Stimulated activated CD4-positive, alpha-beta T cell treated with anti-CD3 and anti-CD28 coated beads, TNF-alpha, amount 100 ng/mL, for 48 hours (primary cell): ENCODE data around the gene MS4A3.
"Not testable (repeated sequence)": the region's sequence is repeated elsewhere in the genome, so short reads cannot be mapped to it uniquely, and the experiment has no call there.

Experiments
- DNase-seq, 3 donors: peaks; one replicate each; pipeline ENCODE4 v3.0.0-alpha.2; 2020; ENCODE audit warnings: low read depth in 3 of 3

The MS4A3 gene, protein sequence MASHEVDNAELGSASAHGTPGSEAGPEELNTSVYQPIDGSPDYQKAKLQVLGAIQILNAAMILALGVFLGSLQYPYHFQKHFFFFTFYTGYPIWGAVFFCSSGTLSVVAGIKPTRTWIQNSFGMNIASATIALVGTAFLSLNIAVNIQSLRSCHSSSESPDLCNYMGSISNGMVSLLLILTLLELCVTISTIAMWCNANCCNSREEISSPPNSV

DNA sequence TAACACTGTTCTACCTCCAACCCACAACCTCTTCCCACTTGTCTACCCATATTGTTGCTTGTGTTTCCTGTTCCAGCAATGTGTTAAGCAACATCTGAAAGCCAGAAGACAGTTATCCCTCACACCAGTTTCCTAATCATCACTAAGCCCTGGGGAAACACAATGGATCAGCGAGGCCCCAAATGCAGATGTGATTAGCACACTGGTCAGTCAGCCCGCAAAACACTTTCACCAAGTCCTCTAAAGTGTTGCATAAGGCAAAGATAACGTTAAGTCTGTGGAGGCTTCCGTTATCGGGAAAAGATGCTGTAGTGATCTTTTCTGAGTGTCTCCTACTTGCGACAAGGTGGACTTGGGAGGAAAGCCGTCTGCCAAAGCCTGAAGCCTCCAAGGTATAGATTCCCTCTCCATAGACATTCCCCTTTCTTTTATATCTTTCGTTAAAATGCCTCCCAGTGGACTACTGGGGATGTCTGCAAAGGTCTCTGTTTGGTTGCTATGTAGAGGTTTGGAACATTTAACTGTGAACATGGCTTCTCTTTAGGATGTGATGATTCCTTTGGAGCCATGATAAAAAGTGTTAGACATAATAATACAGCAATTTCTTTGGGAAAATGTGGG lies at the start of gene MS4A3:
Gene MS4A3 (plus strand): TSS at position 317 of the 621 bp plus-strand sequence. CDS start 4,496 bp downstream, outside the sequence.
- DNase-seq = no peak

DNA sequence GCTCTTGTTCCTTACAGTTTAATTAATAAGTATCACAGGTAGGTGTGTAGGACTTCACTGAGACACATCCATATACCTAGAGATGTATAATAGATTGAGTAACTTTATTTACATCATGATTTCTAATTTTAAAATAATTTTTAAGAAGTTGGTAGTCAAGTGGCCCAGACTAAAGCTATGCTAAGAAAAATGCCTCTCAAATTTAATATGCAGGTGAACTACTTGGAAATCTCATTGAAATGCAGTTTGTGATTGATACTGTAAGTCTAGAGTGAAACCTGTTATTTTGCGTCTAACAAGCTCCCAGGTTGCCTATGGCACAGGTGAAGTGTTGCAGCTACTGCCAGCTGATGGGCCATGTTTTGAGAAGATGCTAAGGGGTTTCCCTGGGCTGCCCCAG lies 39.6 kb upstream of the MS4A3 start, which contains the start of gene OOSP4B:
Gene OOSP4B (plus strand): TSS at position 301 of the 400 bp plus-strand sequence.
- no peak for DNase-seq

DNA sequence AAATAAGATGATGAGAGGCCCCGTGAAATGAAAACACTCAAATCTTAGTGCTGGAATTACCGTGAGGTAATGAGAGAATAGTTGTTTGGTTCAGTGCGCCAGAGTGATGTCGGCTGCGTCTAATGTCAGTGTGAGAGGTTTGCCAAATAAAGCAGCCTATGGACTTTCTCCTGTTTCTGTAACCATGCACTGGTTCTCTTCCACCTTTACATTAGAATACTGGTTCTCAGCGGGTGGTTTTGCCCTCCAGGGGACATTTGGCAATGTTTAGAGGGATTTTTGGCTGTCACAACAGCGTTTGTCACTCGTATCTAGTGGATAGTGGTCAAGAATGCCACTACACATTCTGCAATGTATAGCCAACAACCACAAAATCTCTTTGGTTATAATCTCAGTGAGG lies 38.4 kb upstream of the MS4A3 start:
- no peak for DNase-seq

DNA sequence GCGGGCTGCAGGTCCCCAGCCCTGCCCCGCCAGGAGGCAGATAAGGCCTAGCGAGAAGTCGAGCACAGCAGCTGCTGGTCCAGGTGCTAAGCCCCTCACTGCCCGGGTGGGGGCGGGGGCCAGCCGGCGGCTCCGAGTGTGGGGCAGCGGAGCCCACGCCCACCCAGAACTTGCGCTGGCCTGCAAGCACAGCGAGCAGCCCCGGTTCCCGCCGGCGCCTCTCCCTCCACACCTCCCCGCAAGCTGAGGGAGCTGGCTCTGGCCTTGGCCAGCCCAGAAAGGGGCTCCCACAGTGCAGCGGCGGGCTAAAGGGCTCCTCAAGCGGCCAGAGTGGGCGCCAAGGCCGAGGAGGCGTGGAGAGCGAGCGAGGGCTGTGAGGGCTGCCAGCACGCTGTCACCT lies 36.1 kb upstream of the MS4A3 start:
- DNase-seq = not testable (repeated sequence)

DNA sequence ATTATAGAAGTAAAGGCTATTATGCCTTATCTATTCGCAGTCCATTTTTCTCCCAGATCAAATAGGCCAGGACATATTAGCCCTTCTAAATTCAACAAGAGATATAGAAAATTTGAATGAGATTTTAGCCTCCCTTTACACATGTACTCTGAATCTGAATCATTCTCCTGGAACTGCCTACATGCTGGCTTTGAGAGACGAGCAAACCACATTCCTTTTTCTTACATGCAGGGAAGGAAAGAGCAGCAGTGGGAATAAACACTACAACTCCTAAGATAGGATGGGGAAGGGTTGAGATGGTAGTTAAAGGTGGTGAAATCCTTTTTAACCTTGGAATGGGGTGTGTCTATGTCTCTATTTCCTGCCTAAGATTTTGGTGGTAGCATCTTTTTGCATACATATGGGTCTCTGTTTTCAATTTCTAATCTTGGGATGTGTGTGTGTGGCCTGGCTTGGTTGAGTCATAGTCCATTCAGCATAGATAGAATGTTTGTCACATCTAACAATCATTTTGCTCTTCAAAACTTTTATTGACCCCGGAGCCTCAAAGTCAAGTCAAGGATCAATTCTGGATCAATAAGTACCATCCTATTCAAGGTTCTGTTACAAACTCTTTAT lies 27.3 kb upstream of the MS4A3 start:
- no peak for DNase-seq

DNA sequence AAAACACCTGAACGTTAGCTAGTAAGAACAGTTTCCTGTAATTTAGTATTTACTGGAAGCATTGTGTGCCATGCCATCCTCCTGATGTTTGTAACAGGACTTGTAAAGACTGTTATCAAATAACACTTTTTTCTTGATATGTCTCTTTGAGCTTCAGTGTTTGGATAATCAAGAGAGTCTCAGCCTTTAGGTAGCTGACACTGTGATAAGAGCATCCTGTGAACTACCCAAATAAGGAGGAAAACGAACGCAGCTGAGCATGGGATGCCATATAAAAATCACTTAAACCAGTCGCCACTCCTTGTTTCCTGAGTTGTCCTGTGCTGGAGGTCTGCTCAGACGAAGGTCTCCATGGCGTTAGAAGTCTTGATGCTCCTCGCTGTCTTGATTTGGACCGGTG lies 16.4 kb upstream of the MS4A3 start, which contains the start of gene OOSP2:
Gene OOSP2 (plus strand): TSS at position 301 of the 400 bp plus-strand sequence. CDS start 51 bp downstream, at position 352.
- no peak for DNase-seq

DNA sequence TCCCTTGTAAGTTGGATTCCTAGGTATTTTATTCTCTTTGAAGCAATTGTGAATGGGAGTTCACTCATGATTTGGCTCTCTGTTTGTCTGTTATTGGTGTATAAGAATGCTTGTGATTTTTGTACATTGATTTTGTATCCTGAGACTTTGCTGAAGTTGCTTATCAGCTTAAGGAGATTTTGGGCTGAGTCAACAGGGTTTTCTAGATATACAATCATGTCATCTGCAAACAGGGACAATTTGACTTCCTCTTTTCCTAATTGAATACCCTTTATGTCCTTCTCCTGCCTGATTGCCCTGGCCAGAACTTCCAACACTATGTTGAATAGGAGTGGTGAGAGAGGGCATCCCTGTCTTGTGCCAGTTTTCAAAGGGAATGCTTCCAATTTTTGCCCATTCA lies 6.0 kb upstream of the MS4A3 start:
- not testable (repeated sequence) for DNase-seq

DNA sequence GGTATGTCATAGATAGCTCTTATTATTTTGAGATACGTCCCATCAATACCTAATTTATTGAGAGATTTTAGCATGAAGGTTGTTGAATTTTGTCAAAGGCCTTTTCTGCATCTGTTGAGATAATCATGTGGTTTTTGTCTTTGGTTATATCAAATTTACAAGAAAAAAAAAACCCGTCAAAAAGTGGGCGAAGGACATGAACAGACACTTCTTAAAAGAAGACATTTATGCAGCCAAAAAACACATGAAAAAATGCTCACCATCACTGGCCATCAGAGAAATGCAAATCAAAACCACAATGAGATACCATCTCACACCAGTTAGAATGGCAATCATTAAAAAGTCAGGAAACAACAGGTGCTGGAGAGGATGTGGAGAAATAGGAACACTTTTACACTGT lies 5.6 kb upstream of the MS4A3 start:
- DNase-seq = not testable (repeated sequence)

DNA sequence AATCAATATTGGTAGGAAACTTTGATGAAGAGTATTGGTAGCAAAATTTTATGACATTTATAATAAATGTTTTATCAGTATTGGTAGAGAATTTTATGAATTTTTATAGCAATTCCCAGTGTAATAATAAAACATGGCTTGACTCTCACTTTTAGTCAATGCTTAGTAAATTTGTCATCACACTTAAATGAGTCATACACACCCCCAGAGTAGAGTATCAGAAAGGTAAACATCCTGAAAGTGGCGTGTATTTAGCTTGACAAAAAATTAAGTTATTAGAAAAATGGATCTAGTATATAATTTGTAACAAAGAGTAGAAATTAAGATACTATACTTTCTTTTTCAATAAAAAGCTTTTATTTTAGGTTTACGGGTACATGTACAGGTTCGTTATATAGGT lies 2.6 kb downstream of the MS4A3 start:
- DNase-seq = no peak

DNA sequence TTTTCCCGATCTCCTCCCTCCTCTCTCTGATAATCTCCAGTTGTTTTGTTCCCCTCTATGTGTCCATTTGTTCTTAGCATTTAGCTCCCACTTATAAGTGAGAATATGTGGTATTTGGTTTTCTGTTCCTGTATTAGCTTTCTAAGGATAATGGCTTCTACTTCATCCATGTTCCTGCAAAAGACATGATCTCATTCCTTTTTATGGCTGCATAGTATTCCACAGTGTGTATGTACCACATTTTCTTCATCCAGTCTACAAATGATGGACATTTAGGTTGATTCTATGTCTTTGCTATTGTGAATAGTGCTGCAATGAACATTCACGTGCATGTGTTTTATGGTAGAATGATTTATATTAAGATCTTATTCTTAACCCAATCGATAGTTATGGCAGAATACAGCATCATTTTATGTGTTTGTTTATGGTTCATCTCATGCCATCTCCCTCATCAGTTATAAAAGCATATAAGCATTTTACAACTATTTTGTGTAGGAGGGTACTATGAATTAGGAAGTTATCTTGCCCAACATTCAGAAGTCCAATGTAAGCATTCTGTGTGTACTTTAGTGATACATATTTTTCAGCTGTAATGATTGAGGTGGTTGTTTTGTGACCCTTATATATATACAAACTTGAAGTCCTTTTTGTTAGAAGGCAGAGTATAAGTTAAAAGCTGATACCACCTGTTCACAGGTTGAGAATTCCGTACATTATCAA lies 3.2 kb downstream of the MS4A3 start:
- no peak for DNase-seq

DNA sequence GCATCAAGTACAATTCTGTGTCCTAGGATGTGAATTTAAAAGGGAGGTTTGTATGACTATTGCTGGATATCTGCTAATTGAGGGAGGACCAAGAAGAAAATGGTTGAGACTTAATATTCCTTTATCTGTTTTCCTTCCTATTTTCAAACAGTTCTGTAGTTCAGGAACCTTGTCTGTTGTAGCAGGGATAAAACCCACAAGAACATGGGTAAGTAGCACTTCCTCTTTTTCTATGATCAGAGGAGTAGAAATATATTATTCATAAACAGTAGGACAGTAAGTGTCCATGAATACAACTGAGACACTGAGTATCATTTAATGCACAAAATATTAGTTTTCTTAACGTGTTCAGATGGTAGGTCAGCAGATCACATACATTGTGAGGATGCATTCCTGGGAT lies 7.6 kb downstream of the MS4A3 start:
- DNase-seq = no peak

DNA sequence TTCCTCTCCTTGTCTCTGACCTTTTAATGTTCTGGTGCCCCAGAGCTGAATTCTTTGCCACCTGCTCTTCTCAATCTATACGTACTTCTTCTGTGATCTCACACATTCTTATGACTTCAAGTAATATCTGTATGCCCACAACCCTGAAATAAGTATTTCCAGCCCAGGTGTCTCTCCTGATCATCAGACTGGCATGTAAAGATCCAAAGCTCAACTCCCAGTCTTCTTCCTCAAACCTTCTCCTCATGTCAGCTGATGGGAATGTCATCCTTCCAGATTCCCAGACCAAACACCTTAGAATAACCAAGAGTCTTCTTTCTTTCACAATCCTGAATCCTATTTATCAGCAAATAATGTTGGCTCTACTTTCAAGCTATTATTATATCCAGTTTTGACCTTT lies 9.3 kb downstream of the MS4A3 start:
- DNase-seq = no peak

DNA sequence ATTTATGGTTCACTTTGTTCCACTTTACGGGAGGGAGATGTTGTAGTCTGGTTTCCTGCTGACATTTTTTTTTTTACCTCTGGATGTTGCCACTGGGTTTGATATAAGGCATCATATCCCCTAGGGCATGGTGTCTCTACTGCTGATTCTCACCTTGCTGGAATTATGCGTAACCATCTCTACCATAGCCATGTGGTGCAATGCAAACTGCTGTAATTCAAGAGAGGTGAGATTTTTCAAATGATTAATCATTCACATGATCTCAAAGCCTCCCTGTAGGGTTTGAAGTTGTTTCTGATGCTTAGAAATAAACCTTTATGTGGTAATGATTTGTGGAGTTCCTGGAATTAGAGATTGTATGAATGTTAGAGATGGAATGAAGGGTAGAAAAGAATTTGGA lies 13.0 kb downstream of the MS4A3 start:
- no peak for DNase-seq

DNA sequence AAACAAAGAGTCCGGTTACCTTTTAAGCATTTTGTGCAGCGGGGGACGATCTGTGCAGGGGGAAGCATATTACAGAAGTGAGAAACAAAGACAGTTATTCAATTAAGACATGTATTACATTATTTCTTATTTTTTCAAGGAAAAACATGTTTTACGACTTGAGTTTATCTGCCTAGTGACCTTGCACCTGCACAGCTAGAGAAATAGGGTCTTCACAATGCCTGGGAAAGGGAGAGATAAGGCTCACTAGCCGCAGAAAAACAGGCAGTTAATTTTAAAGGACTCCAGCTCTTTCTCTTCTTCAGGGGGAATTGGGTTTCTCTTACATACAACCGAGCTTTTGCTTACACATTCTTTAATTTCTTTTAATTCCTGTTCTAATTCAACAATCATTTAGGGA lies 15.2 kb downstream of the MS4A3 start:
- DNase-seq = not testable (repeated sequence)

DNA sequence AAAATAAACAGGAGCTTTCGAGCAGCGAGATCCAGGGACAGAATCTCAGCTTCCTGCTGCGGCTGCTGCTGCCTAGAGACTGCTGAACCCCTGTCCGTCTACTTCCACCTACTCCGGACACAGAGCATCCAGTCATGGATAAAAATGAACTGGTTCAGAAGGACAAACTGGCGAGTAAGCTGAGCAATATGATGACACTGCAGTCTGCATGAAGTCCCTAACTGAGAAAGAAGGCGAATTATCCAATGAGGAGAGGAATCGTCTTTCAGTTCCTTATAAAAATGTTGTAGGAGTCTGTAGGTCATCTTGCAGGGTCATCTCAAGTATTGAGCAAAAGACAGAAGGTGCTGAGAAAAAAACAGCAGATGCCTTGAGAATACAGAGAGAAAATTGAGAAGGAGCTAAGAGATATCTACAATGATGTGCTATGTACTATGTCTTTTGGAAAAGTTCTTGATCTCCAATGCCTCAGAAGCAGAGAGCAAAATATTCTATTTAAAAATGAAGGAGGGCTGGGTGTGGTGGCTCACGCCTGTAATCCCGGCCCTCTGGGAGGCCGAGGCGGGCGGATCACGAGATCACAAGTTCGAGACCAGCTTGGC lies 20.9 kb downstream of the MS4A3 start:
- DNase-seq = no peak

DNA sequence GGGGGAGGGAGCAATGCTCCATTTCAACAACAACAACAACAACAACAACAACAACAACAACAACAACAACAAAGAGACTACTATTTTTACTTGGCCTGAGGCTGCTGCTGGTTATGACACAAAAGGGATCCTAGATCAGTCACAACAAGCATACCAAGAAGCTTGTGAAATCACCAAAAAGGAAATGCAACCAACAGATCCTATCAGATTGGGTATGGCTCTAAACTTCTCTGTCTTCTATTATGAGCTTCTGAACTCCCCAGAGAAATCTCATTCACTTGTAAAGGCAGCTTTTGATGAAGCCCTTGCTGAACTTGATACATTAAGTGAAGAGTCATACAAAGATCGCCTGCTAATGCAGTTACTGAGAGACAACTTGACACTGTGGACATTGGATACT lies 21.5 kb downstream of the MS4A3 start:
- DNase-seq = no peak

DNA sequence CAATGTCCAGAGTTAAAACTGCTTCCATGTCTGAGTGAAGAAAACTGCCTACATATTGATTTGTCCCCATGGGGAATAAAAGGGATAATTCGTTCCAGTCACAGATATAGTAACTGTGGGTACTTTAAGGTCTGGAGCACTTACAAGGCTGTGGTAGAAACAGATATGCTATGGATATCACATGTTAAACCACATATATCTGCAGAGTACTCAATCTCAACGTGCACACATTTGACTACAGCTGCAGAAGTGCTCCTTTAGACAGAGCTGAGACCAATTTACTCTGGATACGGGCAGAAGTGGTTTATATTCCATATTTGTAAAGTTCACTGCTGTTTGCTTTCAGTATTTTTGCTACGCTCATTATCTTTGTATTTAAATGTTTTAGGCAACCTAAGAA lies 22.3 kb downstream of the MS4A3 start:
- no peak for DNase-seq

DNA sequence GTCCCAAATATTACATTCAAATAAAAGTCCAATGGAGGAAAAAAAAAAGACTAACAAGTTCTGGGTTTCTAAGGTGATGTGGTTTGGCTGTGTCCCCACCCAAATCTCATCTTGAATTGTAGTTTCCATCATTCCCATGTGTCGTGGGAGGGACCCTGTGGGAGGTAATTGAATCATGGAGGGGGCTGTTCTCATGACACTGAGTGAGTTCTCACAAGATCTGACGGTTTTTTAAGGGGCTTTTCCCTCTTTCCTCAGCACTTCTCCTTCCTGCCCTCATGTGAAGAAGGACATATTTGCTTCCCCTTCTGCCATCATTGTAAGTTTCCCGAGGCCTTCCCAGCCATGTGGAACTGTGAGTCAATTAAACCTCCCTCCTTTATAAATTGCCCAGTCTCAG lies 24.1 kb downstream of the MS4A3 start:
- no peak for DNase-seq

DNA sequence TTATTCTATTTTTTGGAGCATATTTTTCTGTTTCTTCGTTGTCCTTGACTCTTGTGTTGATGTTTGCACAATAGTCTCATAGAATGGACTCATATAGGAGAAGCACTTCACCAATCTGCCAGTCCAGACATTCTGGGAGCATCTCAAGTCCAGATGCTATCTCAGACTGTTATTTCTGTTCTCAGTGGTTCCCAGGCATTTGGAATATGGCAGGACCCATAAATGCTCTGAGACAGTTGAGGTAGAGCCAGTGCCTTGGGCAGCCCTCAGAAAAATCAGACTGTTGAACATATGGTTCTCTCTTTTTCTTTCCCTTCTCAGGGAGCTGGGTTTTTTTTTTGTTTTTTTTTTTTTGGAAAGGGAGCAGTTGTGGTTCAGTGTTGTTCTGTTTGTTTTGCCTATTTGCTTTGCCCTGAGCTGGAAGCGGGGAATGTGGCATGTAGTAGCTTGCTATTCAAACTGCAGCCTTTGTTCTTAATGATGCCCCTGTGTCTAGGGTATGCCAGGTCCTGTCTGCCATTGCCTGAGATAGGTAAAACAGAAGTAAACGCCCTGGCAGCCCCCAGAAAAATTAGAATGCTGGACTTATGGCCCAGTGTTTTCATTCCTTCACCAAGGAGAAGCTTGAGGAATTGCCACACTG lies 28.3 kb downstream of the MS4A3 start:
- no peak for DNase-seq

DNA sequence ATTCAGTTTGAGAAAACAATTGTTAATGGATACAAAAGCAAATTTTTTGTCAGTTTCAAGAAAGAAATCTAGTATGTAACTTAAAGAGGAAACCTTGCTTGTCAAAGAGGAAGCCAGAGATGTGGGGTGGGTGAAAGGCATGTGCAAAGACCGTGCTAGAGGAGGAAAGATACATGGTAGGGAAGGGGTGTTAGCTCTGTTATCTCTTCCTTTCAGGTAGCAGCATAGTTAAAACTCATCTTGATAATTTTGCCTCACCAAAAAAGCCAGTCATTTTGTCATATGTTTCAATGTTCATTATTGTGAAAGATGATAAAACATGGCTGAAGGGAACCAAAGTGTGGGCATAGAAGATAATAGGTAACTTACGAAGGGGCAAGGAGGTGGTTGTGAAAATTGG lies 29.4 kb downstream of the MS4A3 start:
- no peak for DNase-seq

DNA sequence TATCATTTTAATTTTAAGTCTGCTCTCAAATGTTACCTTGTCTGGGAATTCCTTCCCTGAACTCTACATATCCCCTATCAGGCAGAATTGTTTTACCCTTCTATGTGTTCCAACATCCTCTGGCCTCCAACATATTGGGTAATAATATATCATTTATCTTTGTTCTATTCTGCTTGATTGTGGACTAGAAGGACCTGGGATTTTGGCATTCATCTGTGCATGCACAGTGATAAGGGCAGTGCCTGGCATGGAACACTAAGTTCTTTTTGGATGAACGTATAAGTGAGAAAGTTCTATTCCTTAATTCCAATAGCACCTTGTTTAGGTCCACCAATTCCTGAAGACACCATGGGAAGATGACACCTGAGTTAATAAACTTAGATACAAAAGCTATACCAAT lies 30.8 kb downstream of the MS4A3 start:
- no peak for DNase-seq

DNA sequence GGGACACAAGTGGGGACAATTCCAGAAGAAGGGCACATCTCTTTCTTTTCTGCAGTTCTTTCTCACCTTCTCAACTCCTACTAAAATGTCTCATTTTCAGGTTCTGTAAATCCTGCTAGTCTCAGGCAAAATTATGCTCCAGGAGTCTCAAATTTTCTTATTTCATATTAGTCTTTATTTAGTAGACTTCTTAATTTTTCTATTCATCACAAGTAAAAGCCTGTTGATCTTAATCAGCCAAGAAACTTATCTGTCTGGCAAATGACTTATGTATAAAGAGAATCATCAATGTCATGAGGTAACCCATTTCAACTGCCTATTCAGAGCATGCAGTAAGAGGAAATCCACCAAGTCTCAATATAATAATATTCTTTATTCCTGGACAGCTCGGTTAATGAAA lies 31.9 kb downstream of the MS4A3 start, which contains the start of gene MS4A2:
Gene MS4A2 (plus strand): TSS at position 301 of the 400 bp plus-strand sequence. CDS start 102 bp downstream, outside the sequence.
- DNase-seq = no peak
